Renal cortex interstitium (tissue), 15 donors: ENCODE results near the gene ARID1B. TPM values are rescaled to one million over a fixed set of nuclear protein-coding genes. Genes with fewer than 3 reads are reported as not detected.

Experiments
- DNase-seq, 11 donors: peaks; one replicate each; pipeline ENCODE4 v3.0.0-alpha.2; 2013; ENCODE audit warnings: low read depth in 9 of 11, low spot score in 4 of 11; ENCODE audit errors: extremely low read depth in 1 of 11
- long read RNA-seq, 16 experiments: transcript quantifications; one replicate each; lab custom pipeline, GENCODE V29; 2026
- polyA plus RNA-seq, 3 donors: library from polyadenylated mRNA; unstranded; fragments of 120-200 nt; gene quantifications; one replicate each; pipeline ENCODE4 v1.2.1, GENCODE V29; 2013; ENCODE audit not compliant: insufficient read length in 3 of 3

The ARID1B gene
- polyA plus RNA-seq: 10 to 100 TPM; 74.6 to 84.5 (median 76.8) TPM
- long read RNA-seq, donor 1, full-length matches to known transcripts: 34 of 42 reads
- long read RNA-seq, donor 1, partial matches to known transcripts: 8 of 42 reads
- long read RNA-seq, donor 1, other reads (novel, unspliced or antisense): 0 of 42 reads
- long read RNA-seq, donor 2, full-length matches to known transcripts: 32 of 49 reads
- long read RNA-seq, donor 2, partial matches to known transcripts: 17 of 49 reads
- long read RNA-seq, donor 2, other reads (novel, unspliced or antisense): 0 of 49 reads
- long read RNA-seq, donor 3, full-length matches to known transcripts: 64 of 69 reads
- long read RNA-seq, donor 3, partial matches to known transcripts: 5 of 69 reads
- long read RNA-seq, donor 3, other reads (novel, unspliced or antisense): 0 of 69 reads
- long read RNA-seq, donor 4, full-length matches to known transcripts: 39 of 39 reads
- long read RNA-seq, donor 4, partial matches to known transcripts: 0 of 39 reads
- long read RNA-seq, donor 4, other reads (novel, unspliced or antisense): 0 of 39 reads
- long read RNA-seq, donor 5: 0 reads
- long read RNA-seq, donor 6, full-length matches to known transcripts: 95 of 109 reads
- long read RNA-seq, donor 6, partial matches to known transcripts: 14 of 109 reads
- long read RNA-seq, donor 6, other reads (novel, unspliced or antisense): 0 of 109 reads
- long read RNA-seq, donor 7, full-length matches to known transcripts: 67 of 73 reads
- long read RNA-seq, donor 7, partial matches to known transcripts: 6 of 73 reads
- long read RNA-seq, donor 7, other reads (novel, unspliced or antisense): 0 of 73 reads
- long read RNA-seq, donor 8: 0 reads
- long read RNA-seq, donor 9, full-length matches to known transcripts: 53 of 53 reads
- long read RNA-seq, donor 9, partial matches to known transcripts: 0 of 53 reads
- long read RNA-seq, donor 9, other reads (novel, unspliced or antisense): 0 of 53 reads
- long read RNA-seq, donor 10, full-length matches to known transcripts: 68 of 77 reads
- long read RNA-seq, donor 10, partial matches to known transcripts: 9 of 77 reads
- long read RNA-seq, donor 10, other reads (novel, unspliced or antisense): 0 of 77 reads
- long read RNA-seq, donor 11, full-length matches to known transcripts: 42 of 48 reads
- long read RNA-seq, donor 11, partial matches to known transcripts: 6 of 48 reads
- long read RNA-seq, donor 11, other reads (novel, unspliced or antisense): 0 of 48 reads
- long read RNA-seq, donor 12, full-length matches to known transcripts: 31 of 38 reads
- long read RNA-seq, donor 12, partial matches to known transcripts: 7 of 38 reads
- long read RNA-seq, donor 12, other reads (novel, unspliced or antisense): 0 of 38 reads
- long read RNA-seq, donor 13: 0 reads
- long read RNA-seq, donor 14, full-length matches to known transcripts: 32 of 32 reads
- long read RNA-seq, donor 14, partial matches to known transcripts: 0 of 32 reads
- long read RNA-seq, donor 14, other reads (novel, unspliced or antisense): 0 of 32 reads
- long read RNA-seq, donor 15, full-length matches to known transcripts: 37 of 42 reads
- long read RNA-seq, donor 15, partial matches to known transcripts: 5 of 42 reads
- long read RNA-seq, donor 15, other reads (novel, unspliced or antisense): 0 of 42 reads
- long read RNA-seq, donor 16, full-length matches to known transcripts: 153 of 210 reads
- long read RNA-seq, donor 16, partial matches to known transcripts: 52 of 210 reads
- long read RNA-seq, donor 16, other reads (novel, unspliced or antisense): 5 of 210 reads

DNA sequence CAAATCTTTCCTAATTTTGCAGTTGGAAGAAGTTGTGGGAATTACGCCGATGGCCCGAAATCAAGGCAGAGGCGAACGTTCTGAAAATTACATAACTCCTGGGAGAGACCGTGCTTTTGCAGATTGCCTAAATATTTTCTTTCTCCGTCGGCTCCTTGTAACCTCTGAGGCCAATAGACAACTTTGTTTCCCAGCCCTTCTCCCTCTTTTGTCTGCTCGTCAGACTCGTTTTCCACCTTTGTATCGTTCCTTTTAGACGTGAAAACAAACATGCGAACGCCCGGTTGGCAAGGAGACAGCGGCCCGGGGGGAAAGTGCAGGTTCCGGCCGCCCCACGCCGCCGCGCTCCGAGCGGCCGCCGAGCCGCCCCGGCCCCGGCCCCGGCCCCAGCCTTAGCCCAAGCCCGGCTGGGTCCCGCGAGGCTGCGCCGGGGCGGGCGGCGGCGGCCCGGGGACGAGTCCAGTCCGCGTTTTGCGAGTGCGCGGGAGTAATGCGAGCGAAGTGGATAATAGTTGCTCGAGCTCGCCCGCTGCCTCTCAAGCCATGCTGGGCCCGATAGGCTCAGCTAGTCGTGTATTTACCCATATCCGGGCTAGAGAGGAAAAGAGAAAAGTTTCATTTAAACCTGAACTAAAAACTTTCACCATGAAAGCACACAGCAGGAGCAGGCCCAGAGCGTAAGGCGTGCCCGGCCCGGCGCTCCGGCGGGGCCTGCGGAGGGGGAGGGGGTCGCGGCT is at the start of gene ARID1B:
TSS of gene ARID1B (plus strand) at position 539 of the 737 bp plus-strand sequence. CDS start 303 bp downstream, outside the sequence.
- peak in 7 of 11 donors; percentile 63 to 81 (median 75) for DNase-seq

DNA sequence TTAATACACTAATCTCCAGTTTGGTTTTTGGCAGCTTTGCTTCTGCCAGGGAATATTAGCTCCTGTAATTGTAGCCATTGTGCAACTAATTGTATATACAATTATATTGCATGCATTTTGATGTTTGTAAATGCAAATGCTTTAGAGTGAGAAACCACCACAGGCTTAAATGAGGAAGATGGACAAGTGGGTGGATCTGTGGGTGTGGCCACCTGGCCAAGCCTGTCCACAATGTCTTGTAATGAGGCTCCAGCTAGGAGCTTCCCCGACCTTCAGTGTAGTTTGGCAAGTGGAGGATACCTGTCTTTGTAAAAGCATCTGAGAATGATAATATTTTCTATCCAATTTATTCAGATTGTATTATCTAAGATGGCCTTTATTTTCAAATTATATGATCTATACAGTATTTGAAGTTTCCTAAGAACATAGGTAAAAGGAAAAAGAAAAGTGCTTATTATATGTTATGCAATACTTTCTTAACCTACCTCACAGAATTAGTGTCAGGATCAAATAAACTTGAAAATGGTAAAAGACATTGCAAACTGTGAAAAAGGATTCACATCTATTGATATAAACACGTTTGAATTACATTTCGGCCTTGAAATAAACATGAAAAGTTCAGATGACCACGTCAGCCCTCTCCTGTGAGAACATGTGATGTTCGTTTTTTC is 49.3 kb upstream of the ARID1B start:
- no peak for DNase-seq

DNA sequence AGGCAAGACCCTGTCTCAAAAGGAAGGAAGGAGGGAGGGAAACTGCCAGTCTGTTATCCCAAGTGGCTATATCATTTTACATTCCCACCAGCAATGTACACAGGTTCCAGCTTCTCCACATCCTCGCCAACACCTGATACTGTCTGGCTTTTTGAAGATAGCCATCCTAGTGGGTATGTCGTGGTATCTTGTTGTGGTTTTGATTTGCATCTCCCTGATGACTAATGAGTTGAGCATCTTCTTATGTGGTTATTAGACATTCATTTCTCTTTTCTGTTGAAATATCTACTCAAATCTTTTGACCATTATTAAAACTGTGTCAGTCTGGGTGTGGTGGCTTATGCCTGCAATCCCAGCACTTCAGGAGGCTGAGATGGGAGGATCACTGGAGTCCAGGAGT is 47.9 kb upstream of the ARID1B start:
- DNase-seq: no peak

DNA sequence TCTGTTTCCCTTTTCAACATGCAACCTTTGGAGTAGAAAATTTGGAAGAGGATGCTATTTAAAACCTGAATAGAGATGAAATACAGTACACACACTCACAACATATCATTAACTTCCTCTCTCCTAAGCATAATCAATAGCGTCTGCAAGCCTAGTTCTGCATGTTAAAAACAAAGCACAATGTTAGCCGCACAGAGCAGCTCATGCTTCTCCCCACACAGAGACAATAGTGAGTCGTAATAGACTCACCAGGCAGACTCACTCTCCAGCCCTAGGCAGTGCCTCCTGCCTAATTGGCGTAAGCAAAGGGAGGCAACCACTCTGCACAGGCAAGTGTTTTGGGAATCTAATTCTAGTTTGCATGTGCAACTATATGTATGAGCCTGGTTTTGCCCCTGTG is 45.8 kb upstream of the ARID1B start:
- DNase-seq: no peak

DNA sequence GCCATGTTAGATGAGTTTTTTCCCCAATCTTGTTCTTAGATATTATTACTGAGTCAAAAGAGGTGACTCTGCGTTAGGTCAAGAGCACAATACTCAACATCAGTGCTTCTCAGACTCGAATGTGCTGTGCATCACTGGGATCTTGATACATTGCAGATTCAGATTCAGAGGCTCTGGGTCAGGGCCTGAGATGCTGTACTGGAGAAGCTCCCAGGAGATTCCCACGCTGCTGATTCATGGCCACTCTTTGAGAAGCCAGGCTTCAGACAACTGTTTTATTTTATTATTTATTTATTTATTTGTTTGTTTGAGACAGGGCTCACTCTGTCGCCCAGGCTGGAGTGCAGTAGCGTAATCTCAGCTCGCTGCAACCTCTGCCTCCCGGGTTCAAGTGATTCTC is 41.4 kb upstream of the ARID1B start:
- DNase-seq: no peak

DNA sequence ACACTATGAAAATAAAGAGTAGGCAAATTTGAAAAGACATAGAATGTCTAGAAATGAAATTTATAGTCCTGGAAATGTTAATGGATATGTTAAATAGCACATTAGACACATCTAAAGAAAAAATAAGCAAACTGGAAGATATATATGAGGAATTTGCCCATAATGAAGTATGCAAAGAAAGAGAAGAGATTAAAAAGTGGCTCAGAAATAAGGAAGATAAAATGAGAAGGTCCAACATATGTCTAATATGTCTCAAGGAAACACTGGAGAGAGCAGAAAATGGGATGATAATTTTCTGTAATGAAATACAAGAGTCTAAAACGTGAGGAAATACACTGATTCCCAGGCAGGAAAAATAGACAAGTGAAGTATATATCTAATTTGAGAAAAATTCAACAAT is 36.6 kb upstream of the ARID1B start:
- DNase-seq: no peak

DNA sequence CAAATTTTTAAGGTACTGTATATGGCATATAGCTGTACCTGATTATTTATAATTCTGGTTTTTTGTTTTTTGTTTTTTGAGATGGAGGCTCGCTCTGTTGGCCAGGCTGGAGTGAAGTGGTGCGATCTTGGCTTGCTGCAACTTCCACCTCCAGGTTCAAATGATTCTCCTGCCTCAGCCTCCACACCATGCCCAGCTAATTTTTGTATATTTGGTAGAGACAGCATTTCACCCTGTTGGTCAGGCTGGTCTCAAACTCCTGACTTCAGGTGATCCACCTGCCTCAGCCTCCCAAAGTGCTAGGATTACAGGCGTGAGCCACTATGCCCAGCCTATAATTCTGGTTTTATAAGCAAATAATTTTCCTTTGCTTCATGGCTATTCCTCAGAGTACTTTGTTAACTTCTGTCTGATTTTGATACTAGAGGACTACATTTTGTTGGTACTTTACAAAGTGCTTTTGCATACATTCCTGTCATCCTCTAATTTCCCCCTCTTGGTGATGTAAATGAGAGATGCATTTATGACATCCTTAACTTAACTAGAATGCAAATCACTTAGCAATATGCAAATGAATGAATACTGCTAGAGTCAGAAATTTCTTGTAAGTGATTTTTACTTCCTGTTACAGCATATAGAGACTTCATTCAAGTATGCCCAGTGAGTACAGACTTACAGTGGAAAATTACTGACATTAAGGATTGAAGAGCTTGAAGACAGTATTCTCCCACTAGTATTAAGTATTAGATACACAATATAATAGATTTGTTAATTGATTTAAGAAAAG is 35.7 kb upstream of the ARID1B start:
- no peak for DNase-seq

DNA sequence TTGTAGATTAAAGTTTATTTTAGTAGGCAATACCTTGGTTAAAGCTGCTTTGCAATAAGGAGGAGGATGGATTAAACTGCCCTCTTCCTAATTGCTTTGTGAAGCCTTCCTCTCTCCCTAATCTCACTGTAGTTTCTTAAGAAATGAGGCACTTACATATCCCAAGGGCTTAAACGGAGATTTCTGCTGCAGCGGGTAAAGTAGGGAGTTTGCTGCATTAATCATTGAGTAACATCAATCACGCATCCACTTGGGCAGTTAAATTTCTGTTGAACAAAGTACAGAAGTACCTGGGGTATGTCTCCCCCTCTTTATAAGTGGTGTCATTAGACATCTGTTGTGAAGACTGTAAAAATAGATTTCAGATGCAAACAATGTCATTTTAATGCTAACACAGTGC is 29.5 kb upstream of the ARID1B start:
- DNase-seq: no peak

DNA sequence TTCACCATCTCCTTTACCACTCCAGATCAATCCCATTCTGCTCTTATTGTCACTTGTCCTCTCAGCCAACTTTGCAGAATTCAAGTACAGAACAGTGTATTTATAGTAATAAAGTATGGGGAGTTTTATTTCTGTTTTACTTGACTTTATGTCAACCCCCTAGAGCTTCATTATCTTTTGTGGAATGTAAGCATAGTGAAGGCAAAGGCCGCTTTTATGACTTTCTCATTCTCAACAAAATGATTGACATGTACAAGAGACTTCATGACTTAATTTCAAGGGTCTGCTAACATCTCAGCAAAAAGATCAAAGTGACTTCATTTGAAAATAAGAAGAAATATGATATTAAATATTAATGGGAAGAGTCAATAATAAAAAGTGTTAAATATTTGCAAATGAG is 28.7 kb upstream of the ARID1B start:
- no peak for DNase-seq

DNA sequence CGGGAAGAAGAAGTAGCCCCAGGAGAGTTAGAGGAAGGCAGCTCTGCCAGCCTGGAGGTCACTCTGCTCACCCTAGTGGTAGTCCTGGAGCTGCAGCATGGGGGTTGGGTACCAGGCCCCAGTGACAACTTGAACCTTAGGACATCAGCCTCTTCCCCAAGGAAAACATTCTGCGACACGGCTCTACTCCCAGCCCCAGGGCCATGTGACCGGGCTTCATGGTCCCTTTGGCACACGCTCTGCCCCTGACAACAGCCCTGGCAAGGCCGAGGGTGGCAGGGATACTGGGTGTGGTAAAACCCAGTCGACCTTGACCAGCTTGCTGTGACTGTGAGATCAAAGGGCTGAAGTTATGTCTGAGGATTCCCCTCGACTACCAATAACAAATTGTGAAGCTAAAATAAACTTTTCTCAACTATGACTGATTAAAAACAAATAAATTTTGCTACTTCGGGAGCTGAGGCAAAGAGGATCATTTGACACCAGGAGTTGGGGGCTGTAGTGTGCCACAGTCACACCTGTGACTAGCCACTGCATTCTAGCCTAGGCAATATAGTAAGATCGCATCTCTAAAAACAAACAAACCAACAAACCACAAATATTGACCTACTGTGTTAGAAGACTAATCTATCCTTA is 24.4 kb upstream of the ARID1B start:
- DNase-seq: peak in 8 of 11 donors; percentile 20 to 46 (median 32)

DNA sequence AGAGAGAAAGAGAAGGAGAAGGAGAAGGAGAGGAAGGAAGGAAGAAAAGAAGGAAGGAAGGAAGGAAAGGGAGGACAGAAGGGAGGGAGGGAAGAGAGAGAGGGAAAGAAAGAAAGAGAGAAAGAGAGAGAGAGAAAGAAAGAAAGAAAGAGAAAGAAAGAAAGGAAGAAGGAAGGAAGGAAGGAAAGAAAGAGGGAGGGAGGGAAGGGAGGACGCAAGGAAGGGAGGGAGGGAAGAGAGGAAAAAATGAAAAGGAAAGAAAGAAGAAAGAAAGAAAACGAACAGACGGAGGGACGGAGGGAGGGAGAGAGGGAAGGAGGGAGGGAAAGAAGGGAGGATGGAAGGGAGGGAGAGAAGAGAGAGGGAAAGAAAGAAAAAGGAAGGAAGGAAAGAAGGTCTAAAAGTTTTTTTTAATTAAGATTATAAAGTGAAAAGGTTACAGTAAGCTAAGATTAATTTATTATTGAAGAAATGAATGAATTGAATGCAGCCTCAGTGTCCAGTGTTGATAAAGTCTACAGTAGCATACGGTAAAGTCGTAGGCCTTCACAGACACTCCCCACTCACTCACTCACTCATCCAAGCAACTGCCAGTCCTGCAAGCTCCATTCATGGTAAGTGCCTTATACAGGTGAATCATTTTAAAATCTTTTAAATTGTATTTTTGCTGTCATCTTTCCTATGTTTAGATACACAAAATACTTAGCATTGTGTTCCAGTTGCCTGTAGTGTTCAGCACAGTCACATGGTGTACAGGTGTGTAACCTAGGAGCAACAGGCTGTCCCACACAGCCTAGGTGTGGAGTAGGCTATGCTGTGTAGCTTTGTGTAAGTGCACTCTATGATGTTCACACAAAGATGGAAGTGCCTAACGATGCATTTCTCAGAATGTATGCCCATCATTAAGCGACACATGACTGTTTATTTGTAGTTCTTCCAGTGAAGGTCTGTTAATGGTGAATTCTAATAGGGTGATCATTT is 20.3 kb upstream of the ARID1B start:
- no peak for DNase-seq

DNA sequence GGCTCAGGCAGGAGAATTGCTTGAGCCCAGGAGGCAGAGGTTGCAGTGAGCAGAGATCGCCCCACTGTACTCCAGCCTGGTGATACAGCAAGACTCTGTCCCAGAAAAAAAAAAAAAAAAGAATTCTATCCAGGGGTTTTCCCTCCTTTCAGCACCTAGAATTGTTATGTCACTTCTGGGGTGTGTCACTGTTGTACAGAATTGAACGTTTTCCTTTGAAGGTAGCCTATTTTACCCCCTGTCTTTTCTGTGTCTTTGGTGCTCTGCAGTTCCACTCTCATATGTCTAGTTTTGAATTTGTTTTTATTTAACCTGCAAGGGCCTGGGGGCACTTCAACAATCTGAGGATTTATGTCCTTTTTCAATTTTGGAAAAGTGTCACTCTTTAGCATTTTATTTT is 19.3 kb upstream of the ARID1B start:
- no peak for DNase-seq

DNA sequence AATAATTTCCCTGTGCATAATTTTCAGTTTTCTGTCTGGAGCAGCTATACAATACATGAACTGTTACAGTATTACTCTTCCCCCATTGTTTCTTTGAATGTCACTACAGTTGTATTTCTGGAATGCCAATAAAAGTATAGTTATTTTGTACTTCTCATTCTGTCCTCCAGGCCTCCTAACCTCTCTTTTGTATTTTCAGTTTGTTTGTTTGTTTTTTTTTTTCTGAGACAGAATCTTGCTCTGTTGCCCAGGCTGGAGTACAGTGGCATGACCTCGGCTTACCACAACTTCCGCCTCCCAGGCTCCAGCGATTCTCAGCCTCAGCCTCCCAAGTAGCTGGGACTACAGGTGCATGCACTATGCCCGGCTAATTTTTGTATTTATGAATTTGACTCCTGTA is 16.8 kb upstream of the ARID1B start:
- no peak for DNase-seq

DNA sequence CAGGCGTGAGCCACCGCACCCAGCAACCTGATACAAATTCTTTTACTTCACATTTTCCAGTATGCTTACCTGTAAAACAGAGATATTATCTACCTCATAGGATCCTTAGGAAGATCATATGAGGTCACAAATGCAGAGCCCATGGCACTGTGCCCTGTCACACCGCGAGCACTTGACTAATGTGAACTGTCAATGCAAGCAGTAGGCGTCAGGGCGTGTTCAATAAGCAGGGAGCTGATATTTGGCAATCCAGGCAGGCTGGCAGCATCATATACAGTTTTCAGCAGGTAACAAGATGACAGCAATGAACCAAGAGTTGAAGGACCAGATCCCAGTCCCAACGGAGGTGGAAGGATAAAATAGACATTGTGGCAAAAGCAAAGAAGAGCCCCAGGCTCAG is 14.6 kb upstream of the ARID1B start:
- DNase-seq: no peak

DNA sequence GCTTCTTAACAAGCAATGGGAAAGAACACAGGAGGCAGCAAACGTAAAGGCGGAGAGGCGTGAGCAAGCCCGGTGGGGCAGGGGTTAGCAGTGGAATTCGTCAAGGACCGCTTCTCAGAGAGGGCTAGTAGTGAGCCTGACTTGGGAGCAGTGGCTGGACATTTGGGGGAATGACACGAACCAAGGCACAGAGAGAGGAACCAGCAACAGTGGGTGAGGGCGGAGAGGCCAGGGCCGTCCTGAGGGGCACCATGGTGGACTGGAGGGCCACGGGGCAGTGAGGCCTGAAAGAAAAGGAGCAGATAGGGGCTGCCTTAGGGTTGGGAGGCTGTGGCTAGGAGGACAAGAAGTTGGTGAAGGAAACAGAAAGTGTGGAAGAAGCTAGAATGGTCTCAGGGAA is 12.1 kb upstream of the ARID1B start:
- DNase-seq: no peak
